GM20431 (cell line): ENCODE measurements around the gene MASP2.
"Not testable (repeated sequence)": the region's sequence is repeated elsewhere in the genome, so short reads cannot be mapped to it uniquely, and the experiment has no call there.

Source experiments
- in situ Hi-C: fragments of 300-500 bp; cut with MseI, MboI; formaldehyde crosslinking; loops from one replicate; pipeline ENCODE4 v1.15.0; 2020; ENCODE audit warnings: low sequenced_read_pairs; ENCODE audit not compliant: unreplicated experiment

MASP2 gene

DNA sequence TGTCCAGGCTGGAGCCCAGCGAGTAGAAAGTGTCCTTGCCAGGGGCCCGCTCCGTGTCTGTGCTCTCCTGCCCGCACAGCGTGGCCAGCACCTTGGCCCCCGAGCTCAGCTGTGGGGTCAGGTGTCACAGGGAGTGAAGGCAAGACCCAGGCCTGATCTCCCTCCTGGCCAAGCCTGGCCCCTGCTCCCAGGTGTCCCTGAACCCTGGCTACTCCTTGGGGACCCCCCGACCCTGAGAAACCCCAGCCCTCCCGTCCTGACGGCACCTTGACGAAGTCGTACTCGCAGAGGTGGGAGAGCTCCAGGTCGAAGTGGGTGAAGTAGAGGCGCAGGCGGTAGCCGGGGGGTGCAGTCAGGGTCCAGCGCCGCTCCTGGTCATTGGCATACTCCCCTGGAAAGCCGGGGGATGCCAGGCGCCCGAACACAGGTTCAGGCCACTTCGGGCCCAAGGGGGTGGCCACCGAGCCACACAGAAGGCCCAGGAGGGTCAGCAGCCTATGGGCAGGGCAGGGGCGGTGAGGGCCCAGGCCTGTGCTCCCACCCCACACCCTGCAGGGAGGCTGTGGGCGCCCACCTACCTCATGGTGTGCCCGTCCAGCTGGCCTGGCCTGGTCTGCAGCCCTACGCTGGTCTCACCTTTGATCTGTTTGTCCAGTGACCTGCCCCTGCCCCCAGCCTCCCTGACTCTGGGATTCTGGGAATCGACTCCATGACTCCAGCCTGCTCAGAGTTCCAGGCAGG is at the start of gene MASP2:
Gene MASP2, minus strand, starts transcription at position 615 of the 741 bp plus-strand sequence. Its CDS starts 32 bp downstream, at position 583.
- in situ Hi-C loops, result loop anchor here (25.0 kb wide), 1 partner anchor 591 kb away; no protein-coding TSS in a partner anchor

GRCh38 chr1:11083784-11084183 is 36.7 kb upstream of the MASP2 start:
- in situ Hi-C loops, result not testable (repeated sequence)

GRCh38 chr1:11080931-11081330 is 33.9 kb upstream of the MASP2 start:
- in situ Hi-C loops, result no loop called here

DNA sequence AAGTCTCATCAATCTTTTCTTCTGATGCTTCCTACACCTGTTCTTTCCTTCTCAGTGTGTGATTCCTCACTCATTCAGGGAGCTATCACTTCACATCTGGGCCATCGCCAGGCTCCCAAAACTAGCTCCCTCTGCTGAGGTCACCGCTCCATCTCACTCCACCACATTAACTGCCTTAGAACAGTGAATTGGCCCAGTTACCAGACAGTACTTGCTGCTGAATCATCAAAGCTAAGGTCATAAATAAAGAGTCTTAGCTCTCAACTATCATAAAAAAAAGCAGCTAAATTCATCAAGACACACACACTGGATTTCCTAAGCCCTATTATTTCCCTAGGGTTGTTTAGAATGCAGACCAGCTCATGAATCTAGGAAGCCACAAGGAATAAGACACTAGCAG is 31.6 kb upstream of the MASP2 start:
- in situ Hi-C loops, result no loop called here

- in situ Hi-C loops, result not testable (repeated sequence)
Observed at GRCh38 chr1:11073398-11073797, 26.4 kb upstream of the MASP2 start.

DNA sequence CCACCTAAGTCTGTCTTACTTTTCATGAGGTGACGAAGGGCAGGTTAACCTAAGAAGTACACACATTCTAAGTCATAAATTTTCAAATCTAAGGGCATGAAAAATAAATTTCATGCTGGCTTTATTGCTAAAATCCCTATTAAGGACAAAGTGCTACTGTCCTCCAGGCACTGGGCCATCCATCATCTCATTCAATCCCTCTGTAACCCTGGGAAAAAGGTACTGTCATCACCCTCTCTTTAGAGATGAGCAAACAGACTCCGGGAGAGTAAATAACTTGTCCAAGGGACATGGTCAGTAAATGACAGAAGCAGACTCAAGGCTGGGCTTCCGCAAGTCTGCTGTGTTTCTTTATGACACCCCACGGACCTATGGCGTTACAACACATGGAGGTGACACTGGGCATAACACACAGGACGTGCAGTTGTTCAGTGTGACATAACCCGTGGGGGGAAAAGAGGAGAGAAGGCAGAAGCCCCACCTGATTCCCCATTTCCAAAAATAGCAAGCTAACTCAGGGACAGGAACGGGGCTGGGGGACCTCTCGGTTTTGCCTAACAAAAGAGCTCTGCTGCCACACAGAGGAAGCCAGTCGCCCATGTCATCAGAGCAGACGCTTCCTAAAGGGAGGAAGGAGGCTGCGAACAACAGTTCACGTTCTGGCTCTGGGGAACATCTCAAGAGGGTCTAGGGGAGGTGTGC is 25.3 kb upstream of the MASP2 start:
- in situ Hi-C loops, result no loop called here

- in situ Hi-C loops, result no loop called here
Observed at GRCh38 chr1:11071463-11072215, 24.6 kb upstream of the MASP2 start.

DNA sequence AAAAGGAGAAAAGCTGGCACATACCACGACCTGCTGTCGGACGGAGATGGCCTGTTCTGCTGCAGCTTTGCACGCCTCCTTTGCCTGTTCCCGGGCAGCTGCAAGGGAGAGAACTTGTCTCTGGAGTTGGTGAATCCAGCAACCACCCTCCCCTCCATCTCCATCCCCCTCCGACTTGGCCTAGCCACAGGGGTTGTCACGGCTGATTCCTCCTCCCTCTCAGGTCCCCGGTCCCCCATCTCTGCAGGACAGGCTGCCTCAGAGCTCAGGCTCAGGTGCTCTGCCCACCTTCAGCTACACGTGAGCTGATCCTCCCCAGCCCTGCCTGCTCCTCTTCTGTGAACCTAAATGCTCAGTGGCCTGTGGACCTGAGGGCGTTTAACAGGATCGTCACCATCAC is 23.8 kb upstream of the MASP2 start:
- in situ Hi-C loops, result no loop called here

GRCh38 chr1:11068600-11069473 is 21.8 kb upstream of the MASP2 start:
- in situ Hi-C loops, result no loop called here

- in situ Hi-C loops, result no loop called here
Observed at GRCh38 chr1:11067716-11068599, 20.9 kb upstream of the MASP2 start.

DNA sequence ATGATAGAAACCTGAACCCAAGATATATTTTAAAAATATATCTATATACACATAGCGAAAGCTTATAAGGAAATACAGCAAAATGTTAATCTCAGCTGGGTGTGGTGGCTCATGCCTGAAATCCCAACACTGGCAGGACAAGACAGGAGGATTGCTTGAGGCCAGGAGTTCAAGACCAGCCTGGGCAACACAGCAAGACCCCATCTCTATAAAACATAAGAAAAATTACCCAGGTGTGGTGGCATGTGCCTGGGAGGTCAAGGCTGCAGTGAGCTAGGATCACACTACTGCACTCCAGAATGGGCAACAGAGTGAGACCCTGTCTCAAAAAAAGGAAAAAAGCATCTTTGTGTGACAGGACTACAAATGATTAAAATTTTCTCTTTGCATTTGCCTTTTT is 18.8 kb upstream of the MASP2 start:
- in situ Hi-C loops, result no loop called here

DNA sequence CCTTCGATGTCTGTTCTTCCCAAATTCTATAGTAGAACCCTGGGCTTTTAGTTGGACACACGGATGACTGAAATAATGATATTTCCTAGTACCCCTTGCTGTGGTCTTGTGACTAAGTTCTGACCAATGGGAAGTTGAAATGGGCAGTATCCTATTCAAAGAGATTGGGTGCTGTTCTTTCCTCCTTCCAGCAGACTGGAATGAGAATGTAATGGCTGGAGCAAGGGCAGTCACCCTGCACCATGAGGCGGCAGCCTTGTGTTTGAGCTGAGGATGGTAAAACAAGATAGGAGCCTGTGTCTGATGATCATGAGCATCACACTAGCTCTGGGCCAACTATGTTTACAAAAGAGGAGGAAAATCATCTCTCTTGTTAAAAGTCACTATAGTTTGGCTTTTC is 17.9 kb upstream of the MASP2 start:
- in situ Hi-C loops, result no loop called here

DNA sequence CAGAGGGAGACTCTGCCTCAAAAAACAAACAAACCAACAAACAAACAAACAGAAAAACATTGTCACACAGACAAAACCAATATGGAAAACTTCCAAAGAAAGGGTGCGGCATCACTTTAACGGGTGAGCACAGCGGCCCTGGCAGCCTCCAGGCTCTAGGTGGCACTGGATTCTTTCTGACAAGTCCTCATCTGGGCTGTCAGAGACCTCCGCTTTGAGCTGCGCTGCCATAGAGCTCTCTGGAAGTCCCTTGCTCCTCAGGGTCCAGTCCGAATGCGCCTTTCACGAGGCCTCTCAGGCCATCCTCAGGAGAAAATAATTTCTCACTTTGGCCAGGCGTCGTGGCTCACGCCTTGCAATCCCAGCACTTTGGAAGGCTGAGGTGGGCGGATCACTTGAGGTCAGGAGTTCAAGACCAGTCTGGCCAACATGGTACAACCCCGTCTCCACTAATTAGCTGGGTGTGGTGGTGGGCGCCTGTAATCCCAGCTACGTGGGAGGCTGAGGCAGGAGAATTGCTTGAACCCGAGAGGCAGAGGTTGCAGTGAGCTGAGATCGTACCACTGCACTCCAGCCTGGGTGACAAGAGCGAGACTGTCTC is 17.0 kb upstream of the MASP2 start:
- in situ Hi-C loops, result not testable (repeated sequence)

GRCh38 chr1:11062965-11063401 is 15.9 kb upstream of the MASP2 start:
- in situ Hi-C loops, result no loop called here

GRCh38 chr1:11061652-11062365 is 14.8 kb upstream of the MASP2 start:
- in situ Hi-C loops, result no loop called here

- in situ Hi-C loops, result no loop called here
Observed at GRCh38 chr1:11059968-11060830, 13.2 kb upstream of the MASP2 start, which contains the start of gene SRM. SRM (minus strand) TSS chr1:11060018; CDS start chr1:11059943, 75 bp downstream.
